GM23338 (cell line): ENCODE measurements around the gene MAGEA4.
"Not testable (repeated sequence)": the region's sequence is repeated elsewhere in the genome, so short reads cannot be mapped to it uniquely, and the experiment has no call there.

Experiments used
- CREB1 ChIP-seq: fragments of 250-450 bp; sonication (Bioruptor Pico); IDR thresholded peaks from 2 replicates; pipeline ENCODE4 v1.5.0; 2020; ENCODE audit warnings: low read depth, mild to moderate bottlenecking, moderate library complexity
- CTCF ChIP-seq, 2 experiments: fragments of 200-600 bp in 1 of 2; sonication (generic) in 1 of 2; conservative IDR thresholded peaks; 2 replicates each; pipeline versions ENCODE4 v1.5.1 to v1.6.1; 2016 to 2017; ENCODE audit warnings: antibody characterized with exemption in 2 of 2, low read depth in 2 of 2, mild to moderate bottlenecking in 2 of 2, moderate library complexity in 1 of 2
- EZH2 ChIP-seq: fragments of 200-600 bp; sonication (generic); IDR thresholded peaks from one replicate; pipeline ENCODE4 v1.8.0; 2017; ENCODE audit warnings: antibody characterized with exemption, mild to moderate bottlenecking, low read depth; ENCODE audit not compliant: unreplicated experiment
- EZH2phosphoT487 ChIP-seq: fragments of 200-600 bp; sonication (generic); IDR thresholded peaks from one replicate; pipeline ENCODE4 v1.8.1; 2018; ENCODE audit warnings: antibody characterized with exemption; ENCODE audit not compliant: unreplicated experiment
- JUNB ChIP-seq: IDR thresholded peaks from one replicate; pipeline ENCODE4 v1.6.1; 2016; ENCODE audit warnings: antibody characterized with exemption; ENCODE audit not compliant: unreplicated experiment
- POLR2AphosphoS5 ChIP-seq: IDR thresholded peaks from 2 replicates; pipeline ENCODE4 v1.6.1; 2016; ENCODE audit warnings: antibody characterized with exemption, low read depth
- REST ChIP-seq: IDR thresholded peaks from one replicate; pipeline ENCODE4 v1.6.1; 2018; ENCODE audit warnings: antibody characterized with exemption; ENCODE audit not compliant: unreplicated experiment
- ZNF331 ChIP-seq: fragments of 250-450 bp; sonication (Bioruptor Pico); IDR thresholded peaks from 2 replicates; pipeline ENCODE4 v1.5.0; 2020; ENCODE audit warnings: low read depth, mild to moderate bottlenecking, moderate library complexity

- TF ChIP-seq POLR2AphosphoS5; CTCF (conservative IDR thresholded peaks at IDR 0.05; ENCODE audit: low read depth in 2 of 2); EZH2phosphoT487; CREB1; REST; EZH2; ZNF331 (CRISPR knock-in tag); JUNB: not testable (repeated sequence)
Observed at GRCh38 chrX:151918736-151919135, 6.0 kb downstream of the MAGEA4 start.
